NK-92 (cell line): ENCODE data around the gene ACSF3.
"Not testable (repeated sequence)": the region's sequence is repeated elsewhere in the genome, so short reads cannot be mapped to it uniquely, and the experiment has no call there.

Source experiments
- DNase-seq: peaks from one replicate; lab custom pipeline; 2025; ENCODE audit not compliant: unreplicated experiment; lab: John Stamatoyannopoulos, UW

Gene ACSF3

DNA sequence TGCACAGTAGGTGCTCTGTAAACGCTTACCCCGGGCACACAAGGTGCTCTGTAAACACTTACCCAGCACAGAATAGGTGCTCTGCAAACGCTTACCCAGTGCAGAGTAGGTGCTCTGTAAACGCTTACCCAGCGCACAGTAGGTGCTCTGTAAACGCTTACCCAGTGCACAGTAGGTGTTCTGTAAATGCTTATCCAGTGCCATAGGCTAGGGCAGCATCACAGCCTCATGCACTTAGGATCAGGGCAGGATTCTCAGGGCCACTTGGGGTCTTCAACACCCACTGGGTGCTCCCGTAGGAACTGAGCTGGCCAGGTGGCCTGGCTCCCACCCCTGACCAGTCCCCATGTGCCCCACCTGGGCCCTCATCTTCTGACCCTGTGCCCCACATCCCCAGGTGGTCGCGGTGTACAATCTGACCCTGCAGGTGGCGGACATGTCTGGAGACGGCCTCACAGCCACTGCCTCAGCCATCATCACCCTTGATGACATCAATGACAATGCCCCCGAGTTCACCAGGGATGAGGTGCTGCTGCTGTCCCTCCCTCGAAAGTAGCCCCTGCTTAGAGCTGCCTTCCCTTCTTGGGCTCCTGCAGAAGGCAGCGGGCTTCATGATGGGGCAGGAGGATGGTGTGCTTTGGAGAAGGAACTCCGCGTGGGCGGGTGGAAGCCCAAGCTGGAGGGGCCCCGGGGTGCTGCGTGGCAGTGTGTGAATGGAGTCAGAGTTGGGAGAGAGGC is 93.5 kb downstream of the ACSF3 start:
- no peak for DNase-seq

GRCh38 chr16:89187770-89188392 is 94.2 kb downstream of the ACSF3 start:
- DNase-seq = no peak

DNA sequence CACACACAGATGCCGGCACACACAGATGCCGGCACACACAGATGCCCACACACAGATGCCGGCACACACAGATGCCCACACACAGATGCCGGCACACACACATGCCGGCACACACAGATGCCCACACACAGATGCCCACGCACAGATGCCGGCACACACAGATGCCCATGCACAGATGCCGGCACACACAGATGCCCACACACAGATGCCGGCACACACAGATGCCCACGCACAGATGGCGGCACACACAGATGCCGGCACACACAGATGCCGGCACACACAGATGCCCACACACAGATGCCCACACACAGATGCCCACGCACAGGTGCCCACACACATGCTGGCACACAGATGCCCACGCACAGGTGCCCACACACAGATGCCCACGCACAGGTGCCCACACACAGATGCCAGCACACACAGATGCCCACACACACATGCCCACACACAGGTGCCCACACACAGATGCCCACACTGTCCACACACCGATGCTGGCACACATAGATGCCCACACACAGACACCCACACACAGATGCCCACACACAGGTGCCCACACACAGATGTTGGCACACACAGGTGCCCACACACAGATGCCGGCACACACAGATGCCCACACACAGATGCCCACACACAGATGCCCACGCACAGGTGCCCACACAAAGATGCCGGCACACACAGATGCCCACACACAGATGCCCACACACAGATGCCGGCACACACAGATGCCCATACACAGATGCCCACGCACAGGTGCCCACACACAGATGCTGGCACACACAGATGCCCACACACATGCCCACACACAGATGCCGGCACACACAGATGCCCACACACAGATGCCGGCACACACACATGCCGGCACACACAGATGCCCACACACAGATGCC is 95.1 kb downstream of the ACSF3 start:
- DNase-seq = not testable (repeated sequence)

GRCh38 chr16:89189358-89190025 is 95.8 kb downstream of the ACSF3 start:
- no peak for DNase-seq

- DNase-seq = no peak
Observed at GRCh38 chr16:89190150-89190958, 96.7 kb downstream of the ACSF3 start.

- DNase-seq = no peak
Observed at GRCh38 chr16:89191033-89191900, 97.6 kb downstream of the ACSF3 start.

- DNase-seq = no peak
Observed at GRCh38 chr16:89191901-89192185, 98.2 kb downstream of the ACSF3 start.

- DNase-seq = peak; percentile 56
Observed at GRCh38 chr16:89192186-89192955, 98.7 kb downstream of the ACSF3 start.

GRCh38 chr16:89192956-89193575 is 99.4 kb downstream of the ACSF3 start:
- DNase-seq = no peak

DNA sequence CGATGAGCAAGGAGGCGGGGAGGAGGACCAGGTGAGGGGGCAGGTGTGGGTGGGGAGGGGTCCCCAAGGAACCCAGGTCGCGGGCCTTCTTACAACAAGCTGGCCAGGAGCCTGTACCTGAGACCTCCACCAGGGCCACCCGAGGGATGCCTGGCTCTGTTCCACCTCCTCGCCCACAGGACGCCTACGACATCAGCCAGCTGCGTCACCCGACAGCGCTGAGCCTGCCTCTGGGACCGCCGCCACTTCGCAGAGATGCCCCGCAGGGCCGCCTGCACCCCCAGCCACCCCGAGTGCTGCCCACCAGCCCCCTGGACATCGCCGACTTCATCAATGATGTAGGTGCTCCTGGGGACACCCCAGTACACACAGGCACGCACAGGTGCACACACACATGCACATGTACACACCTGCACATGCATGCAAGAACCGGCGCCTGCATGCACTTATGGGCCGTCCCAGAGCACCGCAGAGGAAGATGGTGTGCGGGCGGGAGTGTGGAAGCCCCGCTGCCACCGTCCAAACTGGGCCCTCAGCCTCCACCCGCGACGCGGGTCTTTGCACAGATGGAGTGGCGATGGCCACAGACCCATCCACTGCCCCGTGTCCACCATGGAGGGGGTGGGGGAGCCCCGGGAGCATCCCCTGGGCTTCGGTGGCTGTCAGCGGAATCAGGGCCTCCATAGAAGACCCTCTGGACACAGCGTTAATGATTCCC is 100.1 kb downstream of the ACSF3 start:
- no peak for DNase-seq

- no peak for DNase-seq
Observed at GRCh38 chr16:89194340-89195311, 101.0 kb downstream of the ACSF3 start.

GRCh38 chr16:89195521-89196171 is 102.0 kb downstream of the ACSF3 start:
- DNase-seq = no peak

- no peak for DNase-seq
Observed at GRCh38 chr16:89197033-89197632, 103.5 kb downstream of the ACSF3 start.

GRCh38 chr16:89197633-89198416 is 104.2 kb downstream of the ACSF3 start:
- DNase-seq = no peak
